ENCODE results near the gene FASTK. TPM values are rescaled to one million over a fixed set of nuclear protein-coding genes. Genes with fewer than 3 reads are reported as not detected.

The FASTK gene
- total RNA-seq, 1 experiment from 2014 or later = 92.8 TPM

- Histone ChIP-seq H3K27ac (no peak overlapping the region), H3K4me1 (peaks cover 5% of the 10 kb centered on the region; the same call in 1 of the 2 replicates)
Observed at GRCh38 chr7:151061213-151062110, 19.1 kb downstream of the FASTK start.

GRCh38 chr7:151060416-151061212, 20.0 kb downstream of the FASTK start:
- H3K9me3 ChIP-seq (replicated peaks) = no peaks in the 10 kb centered on the region
- peak overlapping the region; percentile 68 for H3K4me3 ChIP-seq
- peaks cover 14% of the 10 kb centered on the region for H3K36me3 ChIP-seq
- DNase-seq = peak in 1 of 2 experiments; percentile 34
- H3K4me1 ChIP-seq = peaks cover 5% of the 10 kb centered on the region; the same call in 1 of the 2 replicates
- H3K27ac ChIP-seq = peak overlapping the region; percentile 96; the same call in 1 of the 2 replicates
- H3K27me3 ChIP-seq = no peaks in the 10 kb centered on the region

More at GRCh38 chr7:151061213-151062110, 19.1 kb downstream of the FASTK start:
- no peak overlapping the region for H3K4me3 ChIP-seq
- no peaks in the 10 kb centered on the region for H3K27me3 ChIP-seq
- DNase-seq = no peak
- H3K9me3 ChIP-seq (replicated peaks) = no peaks in the 10 kb centered on the region
- H3K36me3 ChIP-seq = peaks cover 17% of the 10 kb centered on the region

- H3K4me1 ChIP-seq = peaks cover 5% of the 10 kb centered on the region; the same call in 1 of the 2 replicates
- peak overlapping the region; percentile 96 for H3K27ac ChIP-seq
- no peak for DNase-seq
- H3K4me3 ChIP-seq = peak overlapping the region; percentile 68
- H3K36me3 ChIP-seq = peaks cover 9% of the 10 kb centered on the region
- H3K9me3 ChIP-seq (replicated peaks) = no peaks in the 10 kb centered on the region
- no peaks in the 10 kb centered on the region for H3K27me3 ChIP-seq
Observed at GRCh38 chr7:151060113-151060415, 20.5 kb downstream of the FASTK start.

- H3K4me1 ChIP-seq = peaks cover 5% of the 10 kb centered on the region; the same call in 1 of the 2 replicates
- DNase-seq = peak; percentile 83 to 86
Observed at GRCh38 chr7:151059367-151060112, 21.1 kb downstream of the FASTK start, which contains the start of gene SLC4A2. Gene SLC4A2 (plus strand): TSS chr7:151059589. CDS start chr7:151061988, 2,399 bp downstream.

GRCh38 chr7:151058781-151059366, 21.7 kb downstream of the FASTK start:
- Histone ChIP-seq H3K36me3 (peaks cover 2% of the 10 kb centered on the region; the same call in 1 of the 2 replicates), H3K4me3 (peak overlapping the region; percentile 68), H3K4me1 (peaks cover 5% of the 10 kb centered on the region; the same call in 1 of the 2 replicates), H3K27ac (peak overlapping the region; percentile 96), H3K9me3 (replicated peaks) (no peaks in the 10 kb centered on the region), H3K27me3 (no peaks in the 10 kb centered on the region)
- peak in 1 of 2 experiments; percentile 57 for DNase-seq

More at GRCh38 chr7:151059367-151060112, 21.1 kb downstream of the FASTK start, which contains the start of gene SLC4A2:
- no peaks in the 10 kb centered on the region for H3K27me3 ChIP-seq
- peak within 1 kb of the TSS; percentile 96 for H3K27ac ChIP-seq
- H3K36me3 ChIP-seq = peaks cover 4% of the 10 kb centered on the region
- H3K9me3 ChIP-seq (replicated peaks) = no peaks in the 10 kb centered on the region
- H3K4me3 ChIP-seq = peak within 1 kb of the TSS; percentile 68

GRCh38 chr7:151057989-151058780, 22.4 kb downstream of the FASTK start:
- Histone ChIP-seq H3K9me3 (replicated peaks) (no peaks in the 10 kb centered on the region), H3K4me1 (peaks cover 5% of the 10 kb centered on the region; the same call in 1 of the 2 replicates), H3K27ac (peak overlapping the region; percentile 96), H3K36me3 (no peaks in the 10 kb centered on the region), H3K4me3 (peak overlapping the region; percentile 68), H3K27me3 (no peaks in the 10 kb centered on the region)
- DNase-seq = peak; percentile 99 to 100

GRCh38 chr7:151057506-151057988, 23.1 kb downstream of the FASTK start, which contains the start of gene CDK5:
Gene CDK5 (minus strand): TSS chr7:151057897. CDS start chr7:151057848, 49 bp downstream.
- H3K27me3 ChIP-seq = no peaks in the 10 kb centered on the region
- no peaks in the 10 kb centered on the region for H3K9me3 ChIP-seq (replicated peaks)
- H3K36me3 ChIP-seq = no peaks in the 10 kb centered on the region
- DNase-seq = peak in 1 of 2 experiments; percentile 71
- H3K4me1 ChIP-seq = peaks cover 5% of the 10 kb centered on the region; the same call in 1 of the 2 replicates
- peak within 1 kb of the TSS; percentile 96 for H3K27ac ChIP-seq
- H3K4me3 ChIP-seq = peak within 1 kb of the TSS; percentile 68

- Histone ChIP-seq H3K27ac (no peak overlapping the region; the same call in 1 of the 2 replicates), H3K9me3 (replicated peaks) (no peaks in the 10 kb centered on the region), H3K4me3 (peak overlapping the region; percentile 68), H3K4me1 (peaks cover 5% of the 10 kb centered on the region; the same call in 1 of the 2 replicates), H3K36me3 (no peaks in the 10 kb centered on the region), H3K27me3 (no peaks in the 10 kb centered on the region)
- DNase-seq = no peak
Observed at GRCh38 chr7:151056666-151057505, 23.7 kb downstream of the FASTK start.

- Histone ChIP-seq H3K4me1 (peaks cover 5% of the 10 kb centered on the region; the same call in 1 of the 2 replicates), H3K27ac (no peak overlapping the region), H3K9me3 (replicated peaks) (no peaks in the 10 kb centered on the region), H3K27me3 (no peaks in the 10 kb centered on the region), H3K36me3 (no peaks in the 10 kb centered on the region), H3K4me3 (no peak overlapping the region)
- no peak for DNase-seq
Observed at GRCh38 chr7:151056283-151056665, 24.3 kb downstream of the FASTK start.

- Histone ChIP-seq H3K36me3 (no peaks in the 10 kb centered on the region), H3K4me1 (peaks cover 11% of the 10 kb centered on the region; the same call in 1 of the 2 replicates), H3K27me3 (no peaks in the 10 kb centered on the region), H3K4me3 (no peak overlapping the region), H3K27ac (no peak overlapping the region), H3K9me3 (replicated peaks) (no peaks in the 10 kb centered on the region)
- DNase-seq = no peak
Observed at GRCh38 chr7:151053751-151054150, 26.9 kb downstream of the FASTK start.

GRCh38 chr7:151053096-151053495, 27.5 kb downstream of the FASTK start:
- no peaks in the 10 kb centered on the region for H3K27me3 ChIP-seq
- H3K4me1 ChIP-seq = peaks cover 18% of the 10 kb centered on the region
- no peak overlapping the region for H3K27ac ChIP-seq
- no peak overlapping the region for H3K4me3 ChIP-seq
- H3K36me3 ChIP-seq = no peaks in the 10 kb centered on the region
- no peaks in the 10 kb centered on the region for H3K9me3 ChIP-seq (replicated peaks)
- no peak for DNase-seq

GRCh38 chr7:151051108-151051507, 29.5 kb downstream of the FASTK start:
- H3K27ac ChIP-seq = no peak overlapping the region
- no peak overlapping the region for H3K4me3 ChIP-seq
- no peaks in the 10 kb centered on the region for H3K36me3 ChIP-seq
- H3K27me3 ChIP-seq = no peaks in the 10 kb centered on the region
- H3K4me1 ChIP-seq = peaks cover 36% of the 10 kb centered on the region
- H3K9me3 ChIP-seq (replicated peaks) = no peaks in the 10 kb centered on the region
- no peak for DNase-seq

Measured in SJCRH30 (cell line).